GM23338 (cell line): Measurements from ENCODE around the gene E2F3. TPM values are rescaled to one million over a fixed set of nuclear protein-coding genes. Genes with fewer than 3 reads are reported as not detected.
A peak's percentile ranks its signal among the peaks of the same experiment; 100 is the strongest.

Experiments used
- ATAC-seq: fragments of 200-7000 bp; cut with Tn5 transposase; 3 replicates; pipeline ENCODE4 v1.9.1; 2020
- DNase-seq: peaks from one replicate; pipeline ENCODE4 v3.0.0-alpha.2; 2015; ENCODE audit warnings: low spot score
- H2AFZ ChIP-seq: fragments of 200-600 bp; sonication (generic); 2 replicates; pipeline ENCODE4 v1.8.0; 2016; ENCODE audit warnings: antibody characterized with exemption, mild to moderate bottlenecking, moderate library complexity
- H3F3A ChIP-seq: fragments of 200-600 bp; sonication (generic); replicated peaks from 2 replicates; pipeline ENCODE4 v1.8.0; 2017; ENCODE audit warnings: antibody characterized with exemption, mixed run types, low read depth
- H3K27ac ChIP-seq: fragments of 200-600 bp; sonication (generic); 2 replicates; pipeline ENCODE4 v1.6.1; 2016; ENCODE audit warnings: low read depth
- H3K27me3 ChIP-seq: fragments of 200-600 bp; sonication (generic); 2 replicates; pipeline ENCODE4 v1.8.0; 2016; ENCODE audit warnings: mild to moderate bottlenecking, mixed run types, moderate library complexity; ENCODE audit not compliant: insufficient read depth
- H3K36me3 ChIP-seq: fragments of 200-600 bp; sonication (generic); 2 replicates; pipeline ENCODE4 v1.8.0; 2016; ENCODE audit warnings: mild to moderate bottlenecking; ENCODE audit not compliant: insufficient read depth
- H3K4me1 ChIP-seq: fragments of 200-600 bp; sonication (generic); 2 replicates; pipeline ENCODE4 v1.8.0; 2016; ENCODE audit warnings: mild to moderate bottlenecking, moderate library complexity; ENCODE audit not compliant: insufficient read depth
- H3K4me2 ChIP-seq: fragments of 200-600 bp; sonication (generic); 2 replicates; pipeline ENCODE4 v1.7.1; 2017; ENCODE audit warnings: mixed run types
- H3K4me3 ChIP-seq: fragments of 200-600 bp; sonication (generic); 2 replicates; pipeline ENCODE4 v1.6.1; 2016; ENCODE audit warnings: mixed run types
- H3K79me2 ChIP-seq: fragments of 200-600 bp; sonication (generic); replicated peaks from 2 replicates; pipeline ENCODE4 v1.8.0; 2017; ENCODE audit warnings: mild to moderate bottlenecking; ENCODE audit not compliant: insufficient read depth
- H3K9me2 ChIP-seq: fragments of 200-600 bp; sonication (generic); 2 replicates; pipeline ENCODE4 v1.8.0; 2017; ENCODE audit not compliant: insufficient read depth
- H4K20me1 ChIP-seq: fragments of 200-600 bp; sonication (generic); replicated peaks from 2 replicates; pipeline ENCODE4 v1.8.0; 2017; ENCODE audit warnings: mild to moderate bottlenecking; ENCODE audit not compliant: insufficient read depth
- H3K27ac Mint-ChIP-seq: 2 replicates; pipeline ENCODE4 v1.8.0; 2020; ENCODE audit warnings: inconsistent platforms, mild to moderate bottlenecking, moderate library complexity, mixed read lengths
- H3K27me3 Mint-ChIP-seq: 3 replicates; pipeline ENCODE4 v1.8.0; 2022; ENCODE audit warnings: low read depth, mild to moderate bottlenecking, moderate library complexity, mixed read lengths, inconsistent platforms; ENCODE audit not compliant: insufficient read depth, poor library complexity
- H3K36me3 Mint-ChIP-seq: 3 replicates; pipeline ENCODE4 v1.8.0; 2021; ENCODE audit warnings: low read depth, mild to moderate bottlenecking, inconsistent platforms, moderate library complexity, mixed read lengths
- H3K4me1 Mint-ChIP-seq: 3 replicates; pipeline ENCODE4 v1.8.0; 2020; ENCODE audit warnings: mild to moderate bottlenecking, inconsistent platforms, mixed read lengths
- H3K4me3 Mint-ChIP-seq: 3 replicates; pipeline ENCODE4 v1.8.0; 2021; ENCODE audit warnings: moderate library complexity, mild to moderate bottlenecking, inconsistent platforms, mixed read lengths
- H3K9me3 Mint-ChIP-seq: 3 replicates; pipeline ENCODE4 v1.8.0; 2020; ENCODE audit warnings: moderate library complexity, mild to moderate bottlenecking, inconsistent platforms, mixed read lengths
- CREB1 ChIP-seq: fragments of 250-450 bp; sonication (Bioruptor Pico); IDR thresholded peaks from 2 replicates; pipeline ENCODE4 v1.5.0; 2020; ENCODE audit warnings: low read depth, mild to moderate bottlenecking, moderate library complexity
- EZH2phosphoT487 ChIP-seq: fragments of 200-600 bp; sonication (generic); IDR thresholded peaks from one replicate; pipeline ENCODE4 v1.8.1; 2018; ENCODE audit warnings: antibody characterized with exemption; ENCODE audit not compliant: unreplicated experiment
- ZNF114 ChIP-seq: fragments of 250-450 bp; sonication (Bioruptor Pico); IDR thresholded peaks from 2 replicates; pipeline ENCODE4 v1.5.0; 2020; ENCODE audit warnings: mild to moderate bottlenecking, moderate library complexity
- ZNF331 ChIP-seq: fragments of 250-450 bp; sonication (Bioruptor Pico); IDR thresholded peaks from 2 replicates; pipeline ENCODE4 v1.5.0; 2020; ENCODE audit warnings: low read depth, mild to moderate bottlenecking, moderate library complexity
- polyA plus RNA-seq: library from polyadenylated mRNA; unstranded; fragments of >200 nt; fragmentation: Nextera tagmentation; extraction: Ambion mirVana; gene quantifications from 2 replicates; pipeline ENCODE4 v1.2.1, GENCODE V29; 2016
- total RNA-seq: library from RNA; depleted of rRNA; stranded (reverse); fragments of >200 nt; shearing (Covaris generic); gene quantifications from 2 replicates; pipeline ENCODE4 v1.2.3, GENCODE V29; 2014
- TF ChIP-seq, protein P1 (sequence below): fragments of 250-450 bp; sonication (Bioruptor Pico); IDR thresholded peaks from 2 replicates; pipeline ENCODE4 v1.5.0; 2020; ENCODE audit warnings: mild to moderate bottlenecking, moderate library complexity
- TF ChIP-seq, protein P2 (sequence below): IDR thresholded peaks from one replicate; pipeline ENCODE4 v1.6.1; 2018; ENCODE audit warnings: antibody characterized with exemption; ENCODE audit not compliant: unreplicated experiment

E2F3 gene
- total and polyA plus RNA-seq, 2 experiments from 2014 or later, result 27.2 to 33.5 TPM

DNA sequence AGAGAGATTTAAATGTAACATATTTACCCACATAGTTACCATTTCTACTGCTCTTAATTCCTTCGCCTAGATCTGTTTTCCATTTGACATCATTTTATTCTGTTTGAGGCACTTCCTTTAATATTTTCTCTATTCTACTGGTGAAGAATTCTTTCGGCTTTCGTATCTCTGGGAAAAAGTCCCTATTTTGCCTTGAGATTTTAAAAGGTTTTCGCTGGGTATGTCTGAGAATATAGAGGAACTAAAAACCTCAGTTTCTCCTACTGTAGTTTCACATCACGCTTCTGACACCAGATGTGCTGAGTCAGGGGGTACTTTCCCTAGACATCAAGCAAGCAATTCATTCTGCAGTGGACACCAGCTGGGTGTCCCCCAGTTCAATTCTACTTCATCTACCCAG, 61.7 kb downstream of the E2F3 start (continued):
- TF ChIP-seq CREB1, result no peak
- no peak for TF ChIP-seq ZNF114 (CRISPR knock-in tag)
- no peak for TF ChIP-seq ZNF331 (CRISPR knock-in tag)

DNA sequence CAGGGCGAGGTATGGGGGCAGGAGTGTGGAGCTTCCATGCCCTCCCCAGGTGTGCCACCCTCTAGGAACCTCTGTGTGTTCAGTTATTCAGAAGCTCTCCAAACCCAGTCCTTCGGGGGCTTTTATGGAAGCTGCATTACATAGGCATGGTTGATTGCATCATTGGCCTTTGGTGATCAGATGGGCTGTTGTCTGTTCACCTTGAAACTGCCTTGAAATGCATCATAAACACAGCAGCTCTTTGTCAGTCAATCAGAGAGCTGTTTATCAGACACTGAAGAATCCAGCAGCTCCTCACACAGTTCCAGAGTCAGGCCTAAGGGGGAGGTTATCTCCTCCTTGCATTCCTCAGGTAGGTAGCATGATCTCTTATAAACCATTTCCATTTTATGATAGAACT, 62.4 kb downstream of the E2F3 start:
- H3K4me1 ChIP-seq, result peaks cover 32% of the 10 kb centered on the region
- H3K27me3 ChIP-seq, result no peaks in the 10 kb centered on the region
- no peak for DNase-seq
- H3K36me3 Mint-ChIP-seq, result peaks cover 74% of the 10 kb centered on the region
- 0 out of 2 replicates have a peak, but pooled peaks cover 5% of the 10 kb centered on the region for H3K9me2 ChIP-seq
- peaks cover 14% of the 10 kb centered on the region for H4K20me1 ChIP-seq
- H3K27me3 Mint-ChIP-seq, result peaks cover 8% of the 10 kb centered on the region
- peaks cover 5% of the 10 kb centered on the region; the same call in 1 of the 2 replicates for H3F3A ChIP-seq
- H3K79me2 ChIP-seq, result peaks cover 87% of the 10 kb centered on the region
- TF ChIP-seq, protein P1, sequence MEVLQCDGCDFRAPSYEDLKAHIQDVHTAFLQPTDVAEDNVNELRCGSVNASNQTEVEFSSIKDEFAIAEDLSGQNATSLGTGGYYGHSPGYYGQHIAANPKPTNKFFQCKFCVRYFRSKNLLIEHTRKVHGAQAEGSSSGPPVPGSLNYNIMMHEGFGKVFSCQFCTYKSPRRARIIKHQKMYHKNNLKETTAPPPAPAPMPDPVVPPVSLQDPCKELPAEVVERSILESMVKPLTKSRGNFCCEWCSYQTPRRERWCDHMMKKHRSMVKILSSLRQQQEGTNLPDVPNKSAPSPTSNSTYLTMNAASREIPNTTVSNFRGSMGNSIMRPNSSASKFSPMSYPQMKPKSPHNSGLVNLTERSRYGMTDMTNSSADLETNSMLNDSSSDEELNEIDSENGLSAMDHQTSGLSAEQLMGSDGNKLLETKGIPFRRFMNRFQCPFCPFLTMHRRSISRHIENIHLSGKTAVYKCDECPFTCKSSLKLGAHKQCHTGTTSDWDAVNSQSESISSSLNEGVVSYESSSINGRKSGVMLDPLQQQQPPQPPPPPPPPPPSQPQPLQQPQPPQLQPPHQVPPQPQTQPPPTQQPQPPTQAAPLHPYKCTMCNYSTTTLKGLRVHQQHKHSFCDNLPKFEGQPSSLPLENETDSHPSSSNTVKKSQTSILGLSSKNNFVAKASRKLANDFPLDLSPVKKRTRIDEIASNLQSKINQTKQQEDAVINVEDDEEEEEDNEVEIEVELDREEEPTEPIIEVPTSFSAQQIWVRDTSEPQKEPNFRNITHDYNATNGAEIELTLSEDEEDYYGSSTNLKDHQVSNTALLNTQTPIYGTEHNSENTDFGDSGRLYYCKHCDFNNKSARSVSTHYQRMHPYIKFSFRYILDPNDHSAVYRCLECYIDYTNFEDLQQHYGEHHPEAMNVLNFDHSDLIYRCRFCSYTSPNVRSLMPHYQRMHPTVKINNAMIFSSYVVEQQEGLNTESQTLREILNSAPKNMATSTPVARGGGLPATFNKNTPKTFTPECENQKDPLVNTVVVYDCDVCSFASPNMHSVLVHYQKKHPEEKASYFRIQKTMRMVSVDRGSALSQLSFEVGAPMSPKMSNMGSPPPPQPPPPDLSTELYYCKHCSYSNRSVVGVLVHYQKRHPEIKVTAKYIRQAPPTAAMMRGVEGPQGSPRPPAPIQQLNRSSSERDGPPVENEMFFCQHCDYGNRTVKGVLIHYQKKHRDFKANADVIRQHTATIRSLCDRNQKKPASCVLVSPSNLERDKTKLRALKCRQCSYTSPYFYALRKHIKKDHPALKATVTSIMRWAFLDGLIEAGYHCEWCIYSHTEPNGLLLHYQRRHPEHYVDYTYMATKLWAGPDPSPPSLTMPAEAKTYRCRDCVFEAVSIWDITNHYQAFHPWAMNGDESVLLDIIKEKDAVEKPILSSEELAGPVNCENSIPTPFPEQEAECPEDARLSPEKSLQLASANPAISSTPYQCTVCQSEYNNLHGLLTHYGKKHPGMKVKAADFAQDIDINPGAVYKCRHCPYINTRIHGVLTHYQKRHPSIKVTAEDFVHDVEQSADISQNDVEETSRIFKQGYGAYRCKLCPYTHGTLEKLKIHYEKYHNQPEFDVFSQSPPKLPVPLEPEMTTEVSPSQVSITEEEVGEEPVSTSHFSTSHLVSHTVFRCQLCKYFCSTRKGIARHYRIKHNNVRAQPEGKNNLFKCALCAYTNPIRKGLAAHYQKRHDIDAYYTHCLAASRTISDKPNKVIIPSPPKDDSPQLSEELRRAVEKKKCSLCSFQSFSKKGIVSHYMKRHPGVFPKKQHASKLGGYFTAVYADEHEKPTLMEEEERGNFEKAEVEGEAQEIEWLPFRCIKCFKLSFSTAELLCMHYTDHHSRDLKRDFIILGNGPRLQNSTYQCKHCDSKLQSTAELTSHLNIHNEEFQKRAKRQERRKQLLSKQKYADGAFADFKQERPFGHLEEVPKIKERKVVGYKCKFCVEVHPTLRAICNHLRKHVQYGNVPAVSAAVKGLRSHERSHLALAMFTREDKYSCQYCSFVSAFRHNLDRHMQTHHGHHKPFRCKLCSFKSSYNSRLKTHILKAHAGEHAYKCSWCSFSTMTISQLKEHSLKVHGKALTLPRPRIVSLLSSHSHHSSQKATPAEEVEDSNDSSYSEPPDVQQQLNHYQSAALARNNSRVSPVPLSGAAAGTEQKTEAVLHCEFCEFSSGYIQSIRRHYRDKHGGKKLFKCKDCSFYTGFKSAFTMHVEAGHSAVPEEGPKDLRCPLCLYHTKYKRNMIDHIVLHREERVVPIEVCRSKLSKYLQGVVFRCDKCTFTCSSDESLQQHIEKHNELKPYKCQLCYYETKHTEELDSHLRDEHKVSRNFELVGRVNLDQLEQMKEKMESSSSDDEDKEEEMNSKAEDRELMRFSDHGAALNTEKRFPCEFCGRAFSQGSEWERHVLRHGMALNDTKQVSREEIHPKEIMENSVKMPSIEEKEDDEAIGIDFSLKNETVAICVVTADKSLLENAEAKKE, result no peak
- TF ChIP-seq EZH2phosphoT487 (no peak), ZNF114 (CRISPR knock-in tag) (no peak)
- TF ChIP-seq, protein P2, sequence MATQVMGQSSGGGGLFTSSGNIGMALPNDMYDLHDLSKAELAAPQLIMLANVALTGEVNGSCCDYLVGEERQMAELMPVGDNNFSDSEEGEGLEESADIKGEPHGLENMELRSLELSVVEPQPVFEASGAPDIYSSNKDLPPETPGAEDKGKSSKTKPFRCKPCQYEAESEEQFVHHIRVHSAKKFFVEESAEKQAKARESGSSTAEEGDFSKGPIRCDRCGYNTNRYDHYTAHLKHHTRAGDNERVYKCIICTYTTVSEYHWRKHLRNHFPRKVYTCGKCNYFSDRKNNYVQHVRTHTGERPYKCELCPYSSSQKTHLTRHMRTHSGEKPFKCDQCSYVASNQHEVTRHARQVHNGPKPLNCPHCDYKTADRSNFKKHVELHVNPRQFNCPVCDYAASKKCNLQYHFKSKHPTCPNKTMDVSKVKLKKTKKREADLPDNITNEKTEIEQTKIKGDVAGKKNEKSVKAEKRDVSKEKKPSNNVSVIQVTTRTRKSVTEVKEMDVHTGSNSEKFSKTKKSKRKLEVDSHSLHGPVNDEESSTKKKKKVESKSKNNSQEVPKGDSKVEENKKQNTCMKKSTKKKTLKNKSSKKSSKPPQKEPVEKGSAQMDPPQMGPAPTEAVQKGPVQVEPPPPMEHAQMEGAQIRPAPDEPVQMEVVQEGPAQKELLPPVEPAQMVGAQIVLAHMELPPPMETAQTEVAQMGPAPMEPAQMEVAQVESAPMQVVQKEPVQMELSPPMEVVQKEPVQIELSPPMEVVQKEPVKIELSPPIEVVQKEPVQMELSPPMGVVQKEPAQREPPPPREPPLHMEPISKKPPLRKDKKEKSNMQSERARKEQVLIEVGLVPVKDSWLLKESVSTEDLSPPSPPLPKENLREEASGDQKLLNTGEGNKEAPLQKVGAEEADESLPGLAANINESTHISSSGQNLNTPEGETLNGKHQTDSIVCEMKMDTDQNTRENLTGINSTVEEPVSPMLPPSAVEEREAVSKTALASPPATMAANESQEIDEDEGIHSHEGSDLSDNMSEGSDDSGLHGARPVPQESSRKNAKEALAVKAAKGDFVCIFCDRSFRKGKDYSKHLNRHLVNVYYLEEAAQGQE, result no peak
- H3K4me3 Mint-ChIP-seq, result no peak overlapping the region
- no peak overlapping the region for H2AFZ ChIP-seq
- peaks cover 50% of the 10 kb centered on the region for H3K4me1 Mint-ChIP-seq
- peak overlapping the region; percentile 72 for H3K27ac ChIP-seq
- 0 out of 2 replicates have a peak overlapping the region, but pooled peaks have one; percentile 30 for H3K4me2 ChIP-seq
- ATAC-seq, result no peak
- H3K36me3 ChIP-seq, result peaks cover 8% of the 10 kb centered on the region
- no peak overlapping the region for H3K4me3 ChIP-seq
- H3K9me3 Mint-ChIP-seq, result peaks cover 16% of the 10 kb centered on the region; the same call in 2 of the 3 replicates
- peak overlapping the region; percentile 72 for H3K27ac Mint-ChIP-seq
